AG09309 (cell line): ENCODE measurements around the gene OVOL1.

Experiments used
- DNase-seq: peaks from one replicate; pipeline ENCODE4 v3.0.0-alpha.2; 2010; ENCODE audit warnings: low read depth
- H3K4me3 ChIP-seq: 2 replicates; pipeline ENCODE4 v1.5.1; 2011; ENCODE audit warnings: mild to moderate bottlenecking, low read depth, low read length, moderate library complexity; ENCODE audit not compliant: control insufficient read depth
- TF ChIP-seq, protein P1 (sequence below): IDR thresholded peaks from 2 replicates; pipeline ENCODE4 v1.5.1; 2011; ENCODE audit warnings: mild to moderate bottlenecking, low read depth, low read length, inconsistent platforms; ENCODE audit not compliant: insufficient read depth, control insufficient read depth; ENCODE audit errors: missing control alignments

The OVOL1 gene

DNA sequence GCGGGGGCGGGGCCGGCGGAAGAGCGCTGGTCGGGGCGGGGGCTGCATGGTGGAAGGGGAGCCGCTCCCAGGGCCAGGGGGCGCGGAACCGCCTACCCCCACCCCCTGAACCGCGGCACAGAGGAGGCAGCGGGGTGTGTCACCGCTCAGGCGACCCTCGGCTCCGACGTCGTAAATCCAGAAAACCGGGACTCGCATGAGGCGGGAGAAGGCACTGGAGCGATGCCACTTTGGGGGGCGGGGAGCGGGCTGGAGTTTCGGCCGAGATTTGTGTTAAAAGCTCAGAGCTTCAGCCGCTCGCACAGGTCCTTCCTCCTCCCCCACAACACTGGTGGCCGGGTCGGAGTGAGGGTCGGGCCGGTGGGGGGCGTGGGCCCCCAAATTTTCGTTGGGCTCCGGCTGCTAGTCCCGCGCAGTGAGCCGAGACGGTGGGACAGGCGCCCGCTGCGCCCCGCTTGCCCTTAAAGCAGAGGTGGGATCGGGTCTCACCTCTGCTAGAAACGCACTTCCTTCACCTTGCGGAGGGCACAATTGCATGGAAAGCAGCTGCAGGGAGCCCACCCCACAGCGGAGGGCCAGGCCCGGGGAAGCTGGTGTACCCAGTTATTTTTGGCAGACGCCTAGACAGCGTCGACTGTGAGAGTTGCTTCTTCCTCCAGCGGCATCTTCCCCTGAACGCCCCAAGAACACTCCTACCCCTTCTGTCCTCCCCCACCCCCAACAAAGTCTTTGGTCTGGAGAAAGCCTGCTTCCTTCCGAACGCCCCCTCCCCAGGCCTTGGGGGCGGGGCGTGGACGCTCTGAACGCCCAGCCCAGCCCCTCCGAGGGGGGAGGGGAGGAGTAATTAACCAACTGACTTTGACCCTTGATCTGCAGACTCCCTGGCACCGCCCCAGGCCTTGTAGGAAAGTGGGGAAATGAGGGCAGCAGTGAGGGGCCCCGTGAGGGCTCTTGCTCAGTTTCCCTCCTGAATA lies 1.1 kb downstream of the OVOL1 start:
- no peak for DNase-seq
- H3K4me3 ChIP-seq = no peak overlapping the region
- TF ChIP-seq, protein P1, sequence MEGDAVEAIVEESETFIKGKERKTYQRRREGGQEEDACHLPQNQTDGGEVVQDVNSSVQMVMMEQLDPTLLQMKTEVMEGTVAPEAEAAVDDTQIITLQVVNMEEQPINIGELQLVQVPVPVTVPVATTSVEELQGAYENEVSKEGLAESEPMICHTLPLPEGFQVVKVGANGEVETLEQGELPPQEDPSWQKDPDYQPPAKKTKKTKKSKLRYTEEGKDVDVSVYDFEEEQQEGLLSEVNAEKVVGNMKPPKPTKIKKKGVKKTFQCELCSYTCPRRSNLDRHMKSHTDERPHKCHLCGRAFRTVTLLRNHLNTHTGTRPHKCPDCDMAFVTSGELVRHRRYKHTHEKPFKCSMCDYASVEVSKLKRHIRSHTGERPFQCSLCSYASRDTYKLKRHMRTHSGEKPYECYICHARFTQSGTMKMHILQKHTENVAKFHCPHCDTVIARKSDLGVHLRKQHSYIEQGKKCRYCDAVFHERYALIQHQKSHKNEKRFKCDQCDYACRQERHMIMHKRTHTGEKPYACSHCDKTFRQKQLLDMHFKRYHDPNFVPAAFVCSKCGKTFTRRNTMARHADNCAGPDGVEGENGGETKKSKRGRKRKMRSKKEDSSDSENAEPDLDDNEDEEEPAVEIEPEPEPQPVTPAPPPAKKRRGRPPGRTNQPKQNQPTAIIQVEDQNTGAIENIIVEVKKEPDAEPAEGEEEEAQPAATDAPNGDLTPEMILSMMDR = no peak

DNA sequence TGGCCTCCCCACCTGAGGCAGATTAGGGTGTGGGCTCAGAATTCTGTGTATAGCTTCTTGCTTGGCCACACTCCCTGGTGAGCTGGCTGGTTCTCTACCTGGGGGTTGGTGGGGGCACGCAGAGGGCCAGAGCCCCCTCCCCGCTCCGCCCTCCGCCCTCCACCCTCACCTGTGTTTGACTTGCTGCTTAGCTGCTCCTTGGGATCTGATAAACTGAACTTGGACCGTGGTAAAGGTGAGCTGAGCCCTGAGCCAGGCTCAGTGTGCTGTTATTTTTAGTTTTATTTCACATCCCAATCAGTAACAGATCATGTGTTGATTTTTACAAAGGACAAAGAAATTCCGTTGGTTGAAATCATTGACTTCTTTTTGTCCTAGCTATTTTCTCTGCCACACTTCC lies 2.0 kb downstream of the OVOL1 start:
- no peak for DNase-seq
- TF ChIP-seq, protein P1 = no peak
- H3K4me3 ChIP-seq = no peak overlapping the region

DNA sequence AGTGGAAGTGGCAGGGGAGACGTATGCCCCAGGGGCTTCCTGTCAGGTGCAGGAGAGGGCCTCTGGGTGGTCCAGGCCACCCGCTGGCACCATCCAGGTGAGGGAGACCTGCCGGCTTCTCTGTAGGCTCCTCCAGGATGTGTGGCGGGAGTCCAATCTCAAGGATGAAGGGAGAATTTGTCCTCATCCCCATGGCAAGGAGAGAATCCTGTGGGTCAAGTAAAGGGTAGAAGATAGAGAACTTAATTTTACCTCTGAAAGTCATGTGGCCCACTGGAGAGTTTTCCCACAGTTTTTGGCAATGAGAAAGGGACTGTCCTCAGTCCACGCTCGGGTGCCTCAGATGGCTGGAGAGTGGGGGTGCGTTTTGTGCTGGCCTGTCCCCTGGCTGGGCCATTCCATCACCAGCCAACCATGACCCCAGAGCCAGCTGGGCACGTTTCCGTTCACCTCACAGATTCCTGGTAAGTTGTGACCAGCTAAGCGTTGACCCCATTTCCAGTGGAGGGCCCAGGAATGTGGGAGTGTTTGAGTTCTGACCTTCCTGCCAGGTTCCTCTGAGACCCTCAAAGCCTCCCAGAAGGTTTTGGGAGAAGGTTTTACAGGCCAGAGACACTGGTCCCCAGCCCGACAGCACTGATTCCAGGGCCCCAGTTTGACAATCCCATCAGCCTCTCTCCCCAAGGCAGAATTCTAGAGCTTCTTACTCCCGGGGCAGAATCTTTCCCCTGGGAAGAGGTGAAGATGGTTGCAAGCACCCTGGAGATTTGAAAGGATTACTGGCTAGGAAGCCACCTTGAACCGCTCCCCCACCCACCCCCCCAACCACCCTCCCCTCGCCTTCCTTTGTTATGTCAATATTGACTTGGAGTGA lies 2.6 kb downstream of the OVOL1 start:
- DNase-seq = no peak
- TF ChIP-seq, protein P1 = no peak
- no peak overlapping the region for H3K4me3 ChIP-seq

DNA sequence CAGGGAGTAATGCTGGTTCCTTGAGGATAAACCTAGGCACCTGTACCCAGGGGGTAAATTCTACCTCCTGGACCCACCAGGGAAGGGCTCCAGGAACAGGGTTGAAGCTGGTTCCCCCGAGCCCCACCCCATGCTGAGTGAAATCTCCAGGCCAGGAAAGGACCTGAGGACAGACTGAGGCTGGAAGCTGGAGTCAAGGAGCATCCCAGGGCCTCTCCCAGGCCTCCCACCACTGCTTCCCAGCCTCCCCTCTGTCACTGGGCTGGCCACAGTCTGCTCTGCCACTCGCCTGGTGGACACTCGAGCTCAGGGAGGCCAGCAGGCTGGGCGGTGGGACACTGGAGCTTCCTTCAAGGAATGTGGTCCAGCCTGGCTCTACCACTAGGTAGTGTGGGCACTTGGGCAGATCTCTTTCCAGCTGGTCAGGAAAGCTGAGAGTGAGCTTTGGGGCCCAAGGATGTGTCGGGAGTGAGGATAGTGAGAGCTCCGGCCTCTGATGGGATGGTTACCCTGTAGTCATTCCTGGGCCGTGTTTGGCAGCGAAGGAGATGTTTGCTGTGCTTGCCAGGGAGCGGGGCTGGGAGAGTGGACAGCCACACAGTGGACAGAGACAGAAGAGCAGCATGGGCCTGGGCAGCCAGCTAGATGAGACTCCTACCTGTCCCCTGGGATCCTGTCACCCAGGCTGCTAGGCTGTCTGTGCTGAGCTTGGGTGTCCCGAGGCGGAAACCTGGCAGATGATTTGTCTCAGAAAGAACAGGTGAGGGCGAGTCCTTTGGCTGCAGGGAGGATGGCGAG lies 3.4 kb downstream of the OVOL1 start:
- DNase-seq = no peak
- no peak overlapping the region for H3K4me3 ChIP-seq
- TF ChIP-seq, protein P1 = no peak

DNA sequence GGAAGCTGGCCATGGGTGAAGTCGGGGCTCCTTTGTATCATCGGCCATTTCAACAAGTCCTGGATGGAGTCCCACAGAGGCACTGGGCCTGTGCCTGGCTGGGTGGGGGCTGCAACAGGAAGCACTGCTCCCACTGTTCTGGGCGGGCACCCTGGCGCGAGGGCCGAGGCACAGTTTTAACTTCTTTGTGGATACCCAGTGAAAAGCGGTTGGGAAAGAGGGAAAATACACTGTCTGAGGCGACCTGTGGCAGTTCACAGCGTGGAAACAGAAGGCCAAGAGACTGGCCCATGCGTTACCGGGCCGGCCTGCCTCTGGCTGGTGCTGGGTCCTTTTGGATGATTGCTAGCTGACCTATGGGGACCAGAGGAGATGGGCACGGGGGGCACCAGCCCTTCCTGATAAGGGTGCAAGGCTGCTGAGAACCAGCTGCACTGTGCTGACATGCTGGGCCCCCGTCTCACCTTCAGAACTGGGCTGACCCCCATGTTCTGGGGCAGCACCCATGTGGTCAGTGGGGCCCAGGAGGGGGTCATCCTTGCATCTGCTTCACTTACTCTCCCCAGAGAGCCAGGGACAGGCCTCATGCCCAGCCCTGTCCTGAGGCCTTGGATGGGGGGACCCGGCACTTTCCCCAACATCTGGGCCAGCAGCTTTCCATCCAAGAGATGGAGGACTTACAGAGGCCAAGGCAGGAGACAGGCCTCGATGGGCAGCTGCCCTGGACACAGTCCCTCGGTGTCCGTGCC lies 4.2 kb downstream of the OVOL1 start:
- TF ChIP-seq, protein P1 = no peak
- H3K4me3 ChIP-seq = no peak overlapping the region
- DNase-seq = no peak

DNA sequence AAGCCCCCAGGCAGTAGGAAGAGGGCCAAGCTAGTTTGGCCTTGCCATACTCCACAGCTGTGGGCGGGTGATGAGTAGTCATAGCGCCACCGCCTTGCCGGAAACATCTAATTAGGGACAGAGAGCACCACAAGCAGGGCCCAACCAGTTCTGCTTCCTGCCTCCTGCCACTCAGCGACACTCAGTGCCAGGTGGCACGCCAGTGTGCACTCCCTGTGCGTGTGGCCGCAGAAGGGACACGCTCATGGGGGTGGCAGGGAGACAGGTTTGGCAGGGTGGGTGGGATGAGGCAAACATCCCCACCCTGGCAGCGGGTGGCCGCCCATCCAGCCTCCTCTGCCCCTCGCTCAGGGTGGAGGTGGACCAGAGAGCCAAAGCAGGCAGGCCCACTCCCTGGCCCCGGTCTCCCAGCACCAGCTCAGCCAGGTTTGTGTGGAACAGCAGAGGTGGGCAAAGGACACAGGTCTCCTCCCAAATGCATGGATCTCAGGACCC lies 4.9 kb downstream of the OVOL1 start:
- TF ChIP-seq, protein P1 = no peak
- H3K4me3 ChIP-seq = no peak overlapping the region
- DNase-seq = no peak
